Body of pancreas (tissue), 4 donors: ENCODE data around the gene TSGA10IP.

Source experiments
- CTCF ChIP-seq, 7 experiments: fragments of 450-650 bp in 4 of 7; fragments of 200-600 bp in 3 of 7; sonication (generic) in 3 of 7; IDR thresholded peaks; one replicate each; pipeline ENCODE4 v1.5.1; 2016 to 2019; ENCODE audit warnings: antibody characterized with exemption in 7 of 7
- POLR2A ChIP-seq, 3 donors: fragments of 450-650 bp; IDR thresholded peaks; one replicate each; pipeline ENCODE4 v1.6.1; 2016; ENCODE audit warnings: antibody characterized with exemption in 3 of 3, mild to moderate bottlenecking in 2 of 3

DNA sequence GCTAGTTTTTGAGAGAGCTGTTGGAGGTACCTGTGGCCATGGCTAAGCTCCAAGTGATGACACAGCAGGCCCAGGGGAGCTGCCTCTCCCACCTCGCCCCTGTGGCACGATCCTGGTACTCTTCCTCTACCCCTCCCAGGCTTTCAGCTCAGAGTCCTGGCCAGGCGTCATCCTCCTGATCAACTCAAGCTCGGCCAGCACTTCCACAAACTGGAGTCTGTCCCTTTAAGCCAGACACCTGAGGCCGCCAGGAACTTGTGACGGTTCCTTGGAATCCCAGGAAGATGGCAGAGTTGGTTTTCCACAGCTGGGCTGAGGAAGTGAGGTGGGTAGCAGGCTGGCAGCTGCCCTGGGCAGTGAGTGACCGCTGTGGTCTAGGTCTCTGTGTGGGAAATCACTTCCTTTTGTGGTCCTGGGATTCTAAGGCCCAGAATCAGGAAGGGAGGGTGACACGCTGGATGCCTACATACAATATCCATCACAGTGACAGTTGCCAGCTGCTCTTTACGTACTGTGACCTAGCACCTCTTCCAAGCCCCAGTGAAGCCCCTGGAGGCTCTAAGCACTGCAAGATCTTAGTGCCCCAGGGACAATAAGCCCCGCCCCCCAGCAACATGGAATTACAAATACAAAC, 63.3 kb downstream of the TSGA10IP start:
- no peak for TF ChIP-seq CTCF (IDR thresholded peaks at IDR 0.05)
- TF ChIP-seq POLR2A (IDR thresholded peaks at IDR 0.05): no peak
